ENCODE measurements around the gene PM20D1. TPM values are rescaled to one million over a fixed set of nuclear protein-coding genes. Genes with fewer than 3 reads are reported as not detected.
"Not testable (repeated sequence)": the region's sequence is repeated elsewhere in the genome, so short reads cannot be mapped to it uniquely, and the experiment has no call there.

PM20D1 gene
- polyA plus RNA-seq, 3 donors: not detected

DNA sequence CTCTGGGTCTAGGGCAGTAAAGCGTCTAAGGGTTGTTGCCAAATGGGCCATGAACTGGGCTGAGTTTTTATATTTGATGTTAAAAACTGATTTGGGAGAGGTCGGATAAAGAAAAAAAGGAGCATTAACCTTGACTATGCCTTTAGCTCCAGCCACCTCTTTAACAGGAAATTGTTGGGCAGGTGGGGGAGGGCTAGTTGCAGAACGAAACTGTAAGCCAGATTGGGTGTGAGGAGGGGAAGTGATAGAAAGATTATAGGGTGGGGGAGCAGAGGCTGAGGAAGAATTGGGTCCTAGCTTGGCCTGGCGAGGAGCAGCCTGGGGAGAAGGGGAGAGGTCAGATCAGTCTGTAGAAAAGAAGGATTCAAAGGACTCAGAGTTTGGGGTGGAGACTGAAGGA is 39.1 kb upstream of the PM20D1 start:
- H3K36me3 Mint-ChIP-seq; H3K4me3 Mint-ChIP-seq; H3K9me3 ChIP-seq (replicated peaks in 1 of 2; ENCODE audit: control insufficient read depth in 1 of 2, insufficient read depth in 1 of 2, low read length in 2 of 2); H3K27ac ChIP-seq (ENCODE audit: low read depth in 1 of 2, low read length in 2 of 2); H3K9ac ChIP-seq (ENCODE audit: insufficient read depth, low read length, poor library complexity, severe bottlenecking); H2AFZ ChIP-seq (ENCODE audit: insufficient read depth, low read depth, low read length, poor library complexity, severe bottlenecking); H4K20me1 ChIP-seq (ENCODE audit: insufficient read depth, low read length); DNase-seq; H3K79me2 ChIP-seq (ENCODE audit: insufficient read depth, low read length); H3K27ac Mint-ChIP-seq; intact Hi-C loops (cut with micrococcal nuclease); H3K4me2 ChIP-seq (replicated peaks; ENCODE audit: extremely low read depth, low read length, poor library complexity, severe bottlenecking); H3K27me3 ChIP-seq (ENCODE audit: control insufficient read depth in 2 of 2, insufficient read depth in 2 of 2, low read length in 2 of 2); H3K4me1 ChIP-seq (ENCODE audit: control insufficient read depth in 1 of 2, insufficient read depth in 2 of 2, low read length in 2 of 2); H3K4me1 Mint-ChIP-seq; H3K4me3 ChIP-seq (replicated peaks in 1 of 3; ENCODE audit: low read depth in 2 of 3, low read length in 3 of 3); H3K36me3 ChIP-seq (replicated peaks in 1 of 2; ENCODE audit: control insufficient read depth in 1 of 2, insufficient read depth in 2 of 2, low read length in 2 of 2): not testable (repeated sequence)
- peaks cover 11 to 22% (median 16%) of the 10 kb centered on the region in 3 donors for H3K27me3 Mint-ChIP-seq (ENCODE audit: low read depth in 3 of 3)
- WGBS (ENCODE audit: insufficient coverage): 49% methylated on average over 3 of the region's 4 CpGs
- H3K9me3 Mint-ChIP-seq: peaks cover 2 to 15% (median 10%) of the 10 kb centered on the region in 7 donors

DNA sequence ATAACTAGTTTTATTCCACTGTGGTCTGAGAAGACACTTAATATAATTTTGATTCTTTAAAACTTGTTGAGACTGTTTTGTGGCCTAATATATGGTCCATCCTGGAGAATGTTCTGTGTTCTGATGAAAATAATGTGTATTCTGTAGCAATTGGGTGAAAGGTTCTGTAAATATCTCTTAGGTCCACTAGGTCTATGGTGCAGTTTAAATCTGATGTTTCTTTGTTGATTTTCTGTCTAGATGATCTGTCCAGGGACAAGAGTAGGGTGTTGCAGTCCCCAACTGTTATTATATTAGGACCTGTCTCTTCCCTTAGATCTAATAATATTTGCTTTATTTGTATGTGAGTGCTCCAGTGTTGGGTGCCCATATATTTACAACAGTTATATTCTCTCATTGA is 33.9 kb upstream of the PM20D1 start:
- Histone ChIP-seq H3K79me2 (ENCODE audit: insufficient read depth, low read length) (no peaks in the 10 kb centered on the region), H3K27me3 (ENCODE audit: control insufficient read depth in 2 of 2, insufficient read depth in 2 of 2, low read length in 2 of 2) (peaks cover 29 to 42% of the 10 kb centered on the region in 2 donors), H2AFZ (ENCODE audit: insufficient read depth, low read depth, low read length, poor library complexity, severe bottlenecking) (no peak overlapping the region), H3K4me3 (replicated peaks in 1 of 3; ENCODE audit: low read depth in 2 of 3, low read length in 3 of 3) (no peak overlapping the region), H3K4me1 (ENCODE audit: control insufficient read depth in 1 of 2, insufficient read depth in 2 of 2, low read length in 2 of 2) (no peaks in the 10 kb centered on the region), H3K9ac (ENCODE audit: insufficient read depth, low read length, poor library complexity, severe bottlenecking) (no peak overlapping the region), H3K4me2 (replicated peaks; ENCODE audit: extremely low read depth, low read length, poor library complexity, severe bottlenecking) (no peak overlapping the region), H3K27ac (ENCODE audit: low read depth in 1 of 2, low read length in 2 of 2) (no peak overlapping the region), H3K9me3 (replicated peaks in 1 of 2; ENCODE audit: control insufficient read depth in 1 of 2, insufficient read depth in 1 of 2, low read length in 2 of 2) (peaks cover 5 to 7% of the 10 kb centered on the region in 2 donors), H4K20me1 (ENCODE audit: insufficient read depth, low read length) (no peaks in the 10 kb centered on the region), H3K36me3 (replicated peaks in 1 of 2; ENCODE audit: control insufficient read depth in 1 of 2, insufficient read depth in 2 of 2, low read length in 2 of 2) (no peaks in the 10 kb centered on the region)
- Mint-ChIP-seq H3K27me3 (ENCODE audit: low read depth in 3 of 3) (peaks cover 28 to 39% (median 29%) of the 10 kb centered on the region in 3 donors), H3K4me3 (no peak overlapping the region), H3K36me3 (no peaks in the 10 kb centered on the region), H3K4me1 (no peaks in the 10 kb centered on the region), H3K27ac (no peak overlapping the region), H3K9me3 (peaks cover 5 to 24% (median 20%) of the 10 kb centered on the region in 7 donors)
- no peak for DNase-seq
- intact Hi-C loops (cut with micrococcal nuclease): no loop called here
- TF ChIP-seq, protein P1, sequence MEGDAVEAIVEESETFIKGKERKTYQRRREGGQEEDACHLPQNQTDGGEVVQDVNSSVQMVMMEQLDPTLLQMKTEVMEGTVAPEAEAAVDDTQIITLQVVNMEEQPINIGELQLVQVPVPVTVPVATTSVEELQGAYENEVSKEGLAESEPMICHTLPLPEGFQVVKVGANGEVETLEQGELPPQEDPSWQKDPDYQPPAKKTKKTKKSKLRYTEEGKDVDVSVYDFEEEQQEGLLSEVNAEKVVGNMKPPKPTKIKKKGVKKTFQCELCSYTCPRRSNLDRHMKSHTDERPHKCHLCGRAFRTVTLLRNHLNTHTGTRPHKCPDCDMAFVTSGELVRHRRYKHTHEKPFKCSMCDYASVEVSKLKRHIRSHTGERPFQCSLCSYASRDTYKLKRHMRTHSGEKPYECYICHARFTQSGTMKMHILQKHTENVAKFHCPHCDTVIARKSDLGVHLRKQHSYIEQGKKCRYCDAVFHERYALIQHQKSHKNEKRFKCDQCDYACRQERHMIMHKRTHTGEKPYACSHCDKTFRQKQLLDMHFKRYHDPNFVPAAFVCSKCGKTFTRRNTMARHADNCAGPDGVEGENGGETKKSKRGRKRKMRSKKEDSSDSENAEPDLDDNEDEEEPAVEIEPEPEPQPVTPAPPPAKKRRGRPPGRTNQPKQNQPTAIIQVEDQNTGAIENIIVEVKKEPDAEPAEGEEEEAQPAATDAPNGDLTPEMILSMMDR (IDR thresholded peaks at IDR 0.05): no peak

All from CD14-positive monocyte (primary cell).